Fibroblast of peridontal ligament (primary cell): ENCODE data around the gene XBP1.
"Not testable (repeated sequence)": the region's sequence is repeated elsewhere in the genome, so short reads cannot be mapped to it uniquely, and the experiment has no call there.

Source experiments
- DNase-seq: peaks from one replicate; pipeline ENCODE4 v3.0.0-alpha.2; 2010; ENCODE audit errors: extremely low read depth

The XBP1 gene

GRCh38 chr22:28792491-28793383, 7.6 kb downstream of the XBP1 start:
- DNase-seq: no peak

GRCh38 chr22:28791841-28792490, 8.4 kb downstream of the XBP1 start:
- DNase-seq: no peak

GRCh38 chr22:28791124-28791523, 9.2 kb downstream of the XBP1 start:
- no peak for DNase-seq

- DNase-seq: peak; percentile 56
Observed at GRCh38 chr22:28788601-28789000, 11.8 kb downstream of the XBP1 start.

- peak; percentile 55 for DNase-seq
Observed at GRCh38 chr22:28783786-28784671, 16.3 kb downstream of the XBP1 start.

GRCh38 chr22:28780296-28780695, 20.1 kb downstream of the XBP1 start:
- no peak for DNase-seq

- no peak for DNase-seq
Observed at GRCh38 chr22:28779833-28780232, 20.5 kb downstream of the XBP1 start.

GRCh38 chr22:28774378-28774777, 26.0 kb downstream of the XBP1 start:
- no peak for DNase-seq

GRCh38 chr22:28773461-28773867, 26.9 kb downstream of the XBP1 start:
- peak; percentile 51 for DNase-seq

GRCh38 chr22:28772633-28773460, 27.5 kb downstream of the XBP1 start, which contains the start of gene CCDC117:
Gene CCDC117, plus strand, starts transcription at chr22:28772695. Its CDS starts 155 bp downstream, at chr22:28772850.
- peak; percentile 95 for DNase-seq

- DNase-seq: no peak
Observed at GRCh38 chr22:28771195-28771791, 29.1 kb downstream of the XBP1 start.

- DNase-seq: no peak
Observed at GRCh38 chr22:28769394-28770085, 30.8 kb downstream of the XBP1 start.

GRCh38 chr22:28768701-28769393, 31.5 kb downstream of the XBP1 start:
- peak; percentile 55 for DNase-seq

- DNase-seq: no peak
Observed at GRCh38 chr22:28766628-28767027, 33.7 kb downstream of the XBP1 start.

- not testable (repeated sequence) for DNase-seq
Observed at GRCh38 chr22:28762000-28762399, 38.4 kb downstream of the XBP1 start.

GRCh38 chr22:28761449-28761755, 39.0 kb downstream of the XBP1 start:
- no peak for DNase-seq

GRCh38 chr22:28759861-28760560, 40.4 kb downstream of the XBP1 start:
- no peak for DNase-seq

GRCh38 chr22:28754512-28754911, 45.9 kb downstream of the XBP1 start:
- not testable (repeated sequence) for DNase-seq

- DNase-seq: peak; percentile 92
Observed at GRCh38 chr22:28750471-28750881, 49.9 kb downstream of the XBP1 start.
